SKM-1 treated with dmso at 0.1 percent for 144 hours (cell line): ENCODE measurements around the gene GATA3.

ENCODE experiments used
- DNase-seq: peaks from one replicate; lab custom pipeline; 2025; ENCODE audit not compliant: unreplicated experiment; lab: John Stamatoyannopoulos, UW

Gene GATA3

DNA sequence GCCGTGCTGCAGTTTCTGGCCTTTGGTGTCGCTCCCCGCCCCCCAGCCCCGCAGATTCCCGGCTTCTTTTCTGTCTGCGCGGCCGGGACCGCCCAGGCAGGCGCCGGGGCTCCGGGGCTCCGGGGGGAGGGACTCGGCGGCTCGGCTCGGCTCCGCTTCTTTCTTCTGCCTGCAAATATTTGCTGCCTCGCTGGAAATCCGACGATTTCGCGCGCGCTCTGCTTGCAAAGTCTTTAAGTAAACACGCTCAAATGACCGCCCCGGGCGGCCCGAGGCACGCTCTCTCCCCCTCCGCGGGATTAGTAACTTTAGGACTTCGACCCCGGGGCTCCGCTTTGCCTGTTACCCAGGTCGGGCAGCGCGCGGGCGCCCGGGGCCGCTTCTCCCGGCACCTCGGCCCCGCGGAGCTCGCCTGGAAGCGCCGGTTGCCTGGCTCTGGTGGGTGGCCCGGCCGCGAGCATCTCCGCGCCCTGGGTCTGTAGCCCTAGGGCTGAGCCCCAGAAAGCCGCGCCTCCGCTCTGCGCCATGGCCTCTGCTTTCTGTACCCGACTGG, 3.9 kb upstream of the GATA3 start:
- DNase-seq, result no peak

DNA sequence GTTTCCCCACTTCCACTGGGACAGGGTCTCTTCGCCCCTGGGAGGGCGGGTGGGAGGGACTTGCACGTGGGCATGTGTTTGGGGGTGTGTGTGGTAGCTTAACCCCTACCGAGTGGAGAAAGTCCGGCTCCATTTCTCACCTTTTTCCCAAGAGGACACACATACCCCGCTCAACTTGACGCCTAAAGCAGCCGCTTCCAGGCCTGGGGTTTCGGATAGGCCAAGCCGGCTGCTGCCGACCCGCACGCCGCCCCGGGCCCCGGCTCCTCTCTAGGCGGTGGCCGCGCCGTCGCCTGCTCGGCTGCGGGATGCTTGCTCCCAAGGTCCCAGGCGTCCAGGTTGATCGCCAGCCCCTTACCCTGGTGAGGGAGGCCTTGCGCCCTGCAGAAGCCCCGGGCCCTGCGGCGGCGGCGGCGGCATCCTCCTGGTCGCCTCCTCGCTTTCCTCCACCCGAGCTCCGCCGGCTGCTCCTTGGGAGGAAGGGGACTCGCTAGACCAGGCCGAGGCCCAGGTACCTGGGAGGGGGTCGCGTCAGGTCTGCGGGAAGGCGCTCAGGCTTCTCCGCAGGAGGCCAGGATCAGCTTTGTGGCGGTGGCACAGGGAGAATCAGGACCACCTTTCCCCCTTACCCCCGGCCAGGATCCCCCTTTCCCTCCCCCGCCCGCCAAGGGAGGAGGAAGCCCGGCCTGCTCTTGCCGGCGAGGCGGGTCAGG, 3.2 kb upstream of the GATA3 start:
- DNase-seq, result no peak

DNA sequence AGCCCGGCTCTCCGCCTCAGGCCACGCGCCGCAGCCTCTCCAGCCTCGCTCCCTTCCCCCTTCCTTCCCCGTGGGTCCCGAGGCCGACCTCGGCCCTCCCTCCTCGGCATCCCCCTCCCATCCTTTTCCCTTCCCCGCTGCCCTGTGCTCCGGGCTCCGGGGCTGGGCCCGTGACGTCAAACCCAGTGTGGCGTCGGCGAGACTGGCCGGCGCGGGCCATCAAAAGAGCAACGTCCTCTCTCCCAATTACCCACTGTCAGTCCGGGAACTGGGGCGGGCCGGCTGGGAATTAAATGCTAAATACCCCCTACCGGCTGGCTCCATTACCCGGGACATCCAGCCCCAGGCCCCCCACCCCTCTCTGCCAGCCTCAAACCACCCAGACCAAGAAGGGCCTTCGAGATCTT, 2.6 kb upstream of the GATA3 start:
- no peak for DNase-seq

DNA sequence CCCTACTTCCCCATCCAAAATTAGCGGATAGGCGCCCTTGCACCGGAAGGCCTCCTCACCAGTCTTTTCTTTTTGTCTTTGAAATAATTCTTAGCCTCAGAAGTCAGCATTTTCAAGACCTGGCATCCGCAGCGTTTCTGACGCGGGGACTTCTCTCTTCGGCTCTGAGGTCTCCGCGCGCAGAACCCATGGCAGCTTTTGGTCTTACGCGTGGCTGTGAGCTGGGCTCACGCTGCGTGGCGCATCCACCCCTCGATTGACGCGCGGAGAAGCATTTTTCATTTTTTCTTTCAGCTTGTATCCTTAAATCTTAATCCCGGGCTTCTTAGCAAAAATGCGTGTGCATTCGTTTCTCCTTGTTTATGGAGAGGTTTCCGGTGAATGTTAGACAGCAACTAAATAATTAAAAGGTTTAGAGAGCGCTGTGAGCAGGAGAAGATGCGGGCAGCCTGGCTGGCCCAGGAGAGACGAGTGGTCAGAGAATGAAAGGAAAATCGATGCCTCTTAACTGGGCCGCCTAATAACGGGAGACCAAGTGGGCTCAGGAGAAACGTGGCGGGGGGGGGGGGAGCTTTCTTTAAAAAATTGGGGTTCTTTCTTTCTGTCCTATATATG, 2.0 kb upstream of the GATA3 start:
- DNase-seq, result no peak

DNA sequence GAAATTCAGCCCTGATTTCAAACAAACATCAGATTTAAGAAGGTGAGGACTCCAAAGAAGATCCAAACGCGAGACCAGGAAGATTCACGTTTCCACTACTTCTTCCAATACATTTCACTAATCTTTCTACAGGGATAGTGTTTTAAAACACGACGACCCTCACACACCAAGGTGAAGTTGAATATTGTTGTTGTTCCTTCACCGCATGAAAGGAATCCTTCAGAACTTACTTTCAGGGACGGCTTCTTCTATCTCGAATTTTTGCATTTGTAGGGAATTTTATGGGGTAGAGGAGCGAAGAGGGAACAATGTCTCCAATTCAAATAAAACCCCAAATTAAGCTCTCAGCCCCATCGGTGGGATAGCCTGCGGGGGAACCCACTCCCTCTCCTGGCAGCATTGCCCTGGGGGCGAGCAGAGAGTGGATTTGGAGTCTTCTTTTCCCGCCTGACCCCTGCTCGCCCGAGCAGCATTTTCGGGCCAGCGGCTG, 1.5 kb upstream of the GATA3 start:
- DNase-seq, result no peak

DNA sequence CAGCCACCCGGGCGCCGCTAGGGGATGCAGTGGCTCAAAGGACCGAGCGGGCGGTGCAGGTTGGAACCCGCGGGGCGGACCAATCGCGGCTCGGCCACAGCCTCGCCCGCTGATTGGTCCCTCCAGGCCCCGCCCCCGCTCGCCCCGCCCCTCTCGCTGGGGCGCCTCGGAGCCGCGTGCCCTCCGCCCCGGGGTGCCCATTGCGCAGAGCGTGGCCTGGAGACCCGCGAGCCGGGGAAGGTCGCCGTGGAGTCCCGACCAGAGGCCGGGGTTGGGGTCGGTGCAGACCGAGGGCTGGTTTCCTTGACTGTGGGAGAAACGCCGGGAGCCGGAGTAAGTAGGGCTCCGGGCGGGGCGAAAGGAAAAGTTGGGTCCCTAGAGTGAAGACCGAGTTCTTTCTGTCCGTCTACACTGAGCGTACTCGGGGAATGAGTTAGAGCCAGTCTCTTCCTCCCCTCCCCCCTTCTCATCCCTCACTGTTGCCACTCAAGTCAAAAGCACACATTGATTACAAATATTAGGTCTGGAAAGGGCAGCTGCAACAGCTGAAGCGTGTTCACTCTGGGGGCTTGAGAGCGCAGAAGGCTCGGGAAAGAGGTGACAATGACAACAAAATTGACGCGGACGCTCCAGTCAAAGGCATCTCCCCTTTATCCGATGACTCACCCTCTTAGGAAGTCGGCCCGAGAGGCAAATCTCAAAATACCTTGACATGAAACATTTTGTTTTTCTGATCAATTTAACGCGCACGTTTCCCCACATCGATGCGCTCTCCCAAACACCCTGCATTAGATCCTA, 843 bp upstream of the GATA3 start:
- DNase-seq, result peak; percentile 3

DNA sequence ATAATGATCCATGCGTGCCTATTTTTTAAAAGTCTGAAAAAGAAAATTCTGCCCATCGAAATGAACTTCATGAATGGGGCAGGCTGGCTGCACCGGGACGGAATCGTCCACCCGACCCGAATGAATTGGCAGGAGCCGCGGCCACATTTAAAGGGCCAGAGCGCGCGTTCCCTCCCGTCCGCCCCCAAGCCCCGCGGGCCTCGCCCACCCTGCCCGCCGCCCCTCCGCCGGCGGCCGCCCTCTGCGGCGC, 319 bp upstream of the GATA3 start:
- no peak for DNase-seq

DNA sequence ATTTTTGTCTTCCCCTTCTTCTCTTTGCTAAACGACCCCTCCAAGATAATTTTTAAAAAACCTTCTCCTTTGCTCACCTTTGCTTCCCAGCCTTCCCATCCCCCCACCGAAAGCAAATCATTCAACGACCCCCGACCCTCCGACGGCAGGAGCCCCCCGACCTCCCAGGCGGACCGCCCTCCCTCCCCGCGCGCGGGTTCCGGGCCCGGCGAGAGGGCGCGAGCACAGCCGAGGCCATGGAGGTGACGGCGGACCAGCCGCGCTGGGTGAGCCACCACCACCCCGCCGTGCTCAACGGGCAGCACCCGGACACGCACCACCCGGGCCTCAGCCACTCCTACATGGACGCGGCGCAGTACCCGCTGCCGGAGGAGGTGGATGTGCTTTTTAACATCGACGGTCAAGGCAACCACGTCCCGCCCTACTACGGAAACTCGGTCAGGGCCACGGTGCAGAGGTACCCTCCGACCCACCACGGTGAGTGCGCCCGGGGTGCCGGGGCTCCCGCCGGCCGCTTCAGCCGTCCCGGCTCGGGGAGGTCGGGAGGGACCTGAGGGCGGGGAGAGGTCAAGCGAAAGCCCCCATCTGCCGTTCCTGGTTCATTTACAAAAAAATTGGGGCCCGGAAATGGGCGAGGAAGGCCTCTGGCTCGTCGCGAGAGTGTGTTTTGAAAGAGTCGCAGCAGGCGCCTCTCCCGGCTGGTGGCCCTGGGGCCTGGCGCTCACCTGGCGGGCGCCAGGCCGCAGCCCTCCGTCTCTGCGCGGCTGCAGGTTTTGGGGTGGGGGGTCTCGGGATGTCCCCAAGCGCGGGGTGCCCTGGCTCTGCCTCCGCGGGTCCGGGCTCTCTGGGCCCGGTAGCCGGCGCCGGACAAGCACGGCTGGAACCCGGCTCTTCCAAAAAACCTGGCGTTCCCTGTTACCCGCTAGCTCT, 1.2 kb downstream of the GATA3 start:
- DNase-seq, result no peak

DNA sequence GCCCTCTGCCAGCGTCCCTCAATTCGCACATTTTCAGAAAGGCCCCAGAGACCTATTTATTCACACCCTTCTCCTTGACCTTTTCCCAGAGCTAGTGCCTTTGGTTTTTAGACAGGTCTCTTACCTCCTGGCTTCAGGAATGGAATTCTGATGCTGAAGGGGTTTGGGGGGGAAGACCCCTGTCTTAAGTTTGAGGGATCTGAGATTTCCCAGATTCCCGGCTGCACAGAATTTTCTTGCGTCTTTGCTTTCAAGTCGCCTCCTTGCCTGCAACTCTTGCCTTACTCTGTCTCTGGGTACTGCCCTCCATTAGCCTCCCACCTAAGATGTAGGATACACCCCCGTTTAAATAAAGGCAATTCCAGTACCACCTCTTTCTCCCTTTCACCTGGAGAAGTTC, 1.9 kb downstream of the GATA3 start:
- no peak for DNase-seq

DNA sequence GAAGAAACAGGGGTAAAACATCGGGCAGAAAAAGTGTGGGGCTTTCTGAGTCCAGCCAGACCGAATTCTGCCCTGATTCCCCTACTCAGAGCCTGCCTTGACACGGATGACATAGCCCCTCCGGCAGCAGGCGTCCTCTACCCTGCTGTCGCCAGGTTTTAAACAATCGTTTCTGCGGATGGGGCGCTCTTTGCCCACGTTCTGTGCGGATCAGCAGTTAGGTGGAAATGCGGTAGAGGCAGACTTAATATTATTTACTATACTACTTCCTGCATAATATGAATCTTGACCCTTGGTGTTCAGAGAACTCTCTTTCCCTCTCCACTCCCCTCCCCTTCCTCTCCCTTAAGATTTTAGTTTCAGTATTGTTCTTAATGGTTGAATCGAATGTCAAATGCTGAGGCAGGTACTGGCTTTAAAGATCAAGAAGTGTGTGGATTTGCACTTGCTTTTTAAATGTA, 2.4 kb downstream of the GATA3 start:
- no peak for DNase-seq

DNA sequence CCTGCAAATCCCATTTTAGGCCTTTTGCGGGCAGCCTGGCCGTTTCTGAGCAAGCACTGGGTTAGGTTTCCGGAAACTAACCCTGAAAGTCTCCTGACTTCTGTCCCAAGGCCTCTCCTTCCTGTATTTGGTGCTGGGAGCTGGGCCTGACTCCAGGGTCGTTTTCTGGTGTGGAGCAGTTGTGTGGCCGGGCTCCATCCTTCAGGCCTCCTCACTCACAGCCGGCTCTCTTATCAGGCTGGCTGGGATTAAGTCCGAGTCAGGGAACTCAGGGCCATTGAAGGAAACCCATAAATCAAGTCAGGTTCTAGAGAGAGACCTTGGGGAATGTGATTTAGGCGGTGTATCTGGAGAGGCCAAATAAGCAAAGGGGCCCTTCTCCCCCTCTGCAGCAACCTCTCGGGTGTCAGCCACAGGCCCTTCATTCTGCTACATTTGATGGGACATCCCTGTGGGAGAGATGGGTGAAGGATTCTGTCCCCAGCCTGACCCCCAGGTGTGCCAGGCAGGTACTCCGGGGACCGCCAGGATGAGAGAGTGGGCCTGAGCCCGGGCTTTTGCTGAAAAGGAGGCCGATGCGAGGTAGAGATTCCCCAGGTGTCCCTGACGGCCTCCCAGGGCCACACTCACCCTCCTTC, 3.3 kb downstream of the GATA3 start:
- no peak for DNase-seq

DNA sequence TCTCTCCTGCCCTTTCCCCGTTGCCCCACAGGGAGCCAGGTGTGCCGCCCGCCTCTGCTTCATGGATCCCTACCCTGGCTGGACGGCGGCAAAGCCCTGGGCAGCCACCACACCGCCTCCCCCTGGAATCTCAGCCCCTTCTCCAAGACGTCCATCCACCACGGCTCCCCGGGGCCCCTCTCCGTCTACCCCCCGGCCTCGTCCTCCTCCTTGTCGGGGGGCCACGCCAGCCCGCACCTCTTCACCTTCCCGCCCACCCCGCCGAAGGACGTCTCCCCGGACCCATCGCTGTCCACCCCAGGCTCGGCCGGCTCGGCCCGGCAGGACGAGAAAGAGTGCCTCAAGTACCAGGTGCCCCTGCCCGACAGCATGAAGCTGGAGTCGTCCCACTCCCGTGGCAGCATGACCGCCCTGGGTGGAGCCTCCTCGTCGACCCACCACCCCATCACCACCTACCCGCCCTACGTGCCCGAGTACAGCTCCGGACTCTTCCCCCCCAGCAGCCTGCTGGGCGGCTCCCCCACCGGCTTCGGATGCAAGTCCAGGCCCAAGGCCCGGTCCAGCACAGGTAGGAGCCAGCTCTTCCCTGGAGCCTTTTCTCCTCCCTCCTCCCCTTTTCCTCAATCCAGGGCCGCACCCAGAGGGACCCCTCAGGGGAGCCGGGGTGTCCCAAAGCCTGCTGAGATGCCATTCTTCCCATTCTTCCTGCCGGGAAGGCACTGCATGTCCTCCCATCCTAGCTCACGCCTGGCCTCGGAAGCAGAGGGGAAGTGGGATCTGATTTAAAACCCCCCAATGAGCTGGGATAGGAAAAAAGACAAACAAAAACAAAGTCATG, 4.0 kb downstream of the GATA3 start:
- no peak for DNase-seq

DNA sequence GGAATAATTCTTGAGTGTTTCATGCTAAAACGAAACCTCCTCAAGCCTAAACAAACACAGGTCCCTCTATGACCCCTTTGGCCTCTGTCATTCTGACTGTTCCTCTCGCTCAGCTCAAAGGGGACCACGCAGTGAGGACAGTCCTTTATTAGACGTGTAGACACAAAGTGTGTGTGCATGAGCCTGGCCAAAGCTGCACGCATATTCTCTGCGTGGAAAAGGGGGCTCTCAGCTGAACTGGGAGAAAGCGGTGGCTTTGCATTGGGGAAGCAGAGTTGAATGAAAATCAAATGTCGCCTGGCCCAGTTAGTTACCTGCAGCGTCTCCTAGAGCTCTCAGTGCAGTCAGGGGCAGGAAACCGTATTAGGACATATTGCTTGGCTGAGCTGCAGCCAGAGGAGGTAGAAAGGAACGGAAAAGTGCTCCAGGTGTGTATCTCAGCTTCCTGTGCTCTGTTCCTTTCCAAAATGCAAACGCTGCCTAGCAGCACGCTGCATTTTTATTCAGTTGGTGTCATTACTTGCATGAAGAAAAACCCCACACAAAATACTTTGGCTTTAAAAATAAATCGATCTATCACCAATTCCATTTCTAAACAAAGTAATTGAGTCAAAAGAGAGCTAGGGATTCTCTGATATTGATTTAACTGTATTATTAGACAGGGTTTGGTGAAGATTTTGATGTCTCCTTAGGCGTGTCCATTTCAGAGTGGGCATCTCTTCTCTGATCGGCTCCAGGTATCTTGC, 4.9 kb downstream of the GATA3 start:
- no peak for DNase-seq

DNA sequence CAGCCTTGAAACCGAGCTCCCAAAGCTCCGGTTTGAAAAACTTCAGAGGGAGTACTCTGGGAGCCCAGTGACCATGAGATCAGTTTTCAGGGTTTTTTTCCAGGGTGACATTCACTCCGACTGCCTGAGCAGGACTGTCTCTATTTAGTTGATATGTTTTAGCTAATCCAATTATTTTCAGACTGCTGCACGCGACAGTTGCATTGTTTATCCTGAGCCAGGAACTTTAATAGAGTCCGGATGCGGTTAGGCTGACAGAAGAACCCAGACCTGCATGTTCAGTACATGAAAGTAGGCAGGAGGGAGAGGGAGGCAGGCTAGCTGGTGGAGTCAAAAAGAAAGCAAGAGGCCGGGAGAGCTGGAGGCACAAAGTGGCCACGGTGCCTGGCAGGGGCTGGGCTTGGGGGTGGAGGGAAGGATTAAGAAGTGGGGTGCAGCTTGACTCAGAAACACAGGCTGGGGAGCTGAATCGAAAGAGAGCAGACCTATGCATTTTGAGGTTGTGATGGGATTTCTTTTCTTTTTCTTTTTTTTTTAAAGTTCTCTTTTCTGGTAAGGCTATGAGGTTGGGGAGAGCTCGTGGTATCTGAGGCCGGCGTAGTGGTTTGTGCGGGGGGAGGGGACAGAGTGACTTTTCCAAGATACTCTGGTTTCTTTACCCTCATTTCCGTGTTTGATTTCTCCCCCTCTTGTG, 5.7 kb downstream of the GATA3 start:
- no peak for DNase-seq

DNA sequence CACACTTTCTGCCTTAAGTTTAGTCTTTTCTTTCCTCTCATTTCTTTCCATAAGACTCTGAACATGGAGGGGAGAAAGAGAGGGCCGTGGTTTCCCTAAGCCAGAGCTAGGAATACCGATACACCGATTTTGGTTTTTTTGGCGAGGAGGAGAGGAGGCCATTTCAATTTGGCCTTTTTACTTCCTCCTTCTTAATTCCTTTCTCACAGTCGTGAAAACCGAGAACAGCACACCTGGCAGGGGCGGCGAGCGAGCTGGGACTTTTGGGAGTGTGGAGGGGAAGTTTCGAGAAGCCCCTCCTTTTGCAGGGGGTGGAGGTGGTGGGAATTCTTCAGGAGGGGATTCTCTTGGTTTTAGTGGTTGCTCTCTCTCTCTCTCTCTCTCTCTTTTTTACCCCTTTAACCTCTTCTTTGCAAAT, 6.2 kb downstream of the GATA3 start:
- DNase-seq, result no peak

DNA sequence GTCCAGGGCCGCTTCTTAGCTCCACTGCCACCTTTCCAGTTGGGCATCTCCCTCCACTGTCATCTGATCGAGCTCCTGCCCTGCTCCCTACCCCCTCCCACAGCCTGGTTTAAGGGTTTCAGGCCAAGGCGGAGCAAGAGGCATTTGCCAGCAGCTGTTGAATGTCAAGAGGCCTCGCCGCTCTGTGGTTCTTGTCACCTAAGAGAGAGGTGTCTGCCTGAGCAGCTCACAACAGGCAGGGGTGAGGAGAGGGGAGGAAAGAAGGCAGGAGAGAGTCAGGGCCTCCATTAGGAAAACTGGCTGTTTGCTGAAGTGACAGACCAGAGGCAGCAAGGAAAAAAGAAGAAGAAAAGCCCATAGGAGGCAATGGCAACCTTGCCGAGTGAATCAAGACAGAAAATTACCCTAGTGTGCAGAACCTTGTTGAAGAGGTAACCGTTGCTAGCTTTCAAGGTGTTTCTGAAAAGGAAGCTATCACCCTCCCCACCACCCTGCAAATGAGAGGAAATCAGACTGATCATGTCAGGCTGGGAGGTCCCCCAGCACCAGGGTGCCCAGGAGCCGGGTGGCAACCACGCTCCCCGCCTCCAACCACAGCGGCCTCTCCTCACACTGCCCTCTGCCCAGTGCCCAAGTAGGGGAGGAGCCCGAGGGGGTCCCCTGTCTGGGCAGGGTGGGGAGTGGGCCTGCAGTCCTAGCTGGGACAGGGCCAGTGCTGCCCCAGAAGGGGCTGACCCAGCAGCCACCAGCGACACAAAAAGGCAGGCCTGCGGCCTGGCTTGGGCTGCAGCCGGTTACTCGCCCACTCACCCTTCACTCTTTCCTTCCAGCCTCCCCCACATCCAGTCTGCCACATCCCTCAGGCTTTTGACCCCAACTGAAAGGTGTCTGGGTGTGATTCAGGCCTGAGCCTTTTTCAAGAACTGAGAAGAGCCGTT, 7.1 kb downstream of the GATA3 start:
- no peak for DNase-seq
